Psoas muscle (tissue), 8 donors: ENCODE data around the gene LYZL6. TPM values are rescaled to one million over a fixed set of nuclear protein-coding genes. Genes with fewer than 3 reads are reported as not detected.
"Not testable (repeated sequence)": the region's sequence is repeated elsewhere in the genome, so short reads cannot be mapped to it uniquely, and the experiment has no call there.

Experiments used
- ATAC-seq, 4 donors: fragments of 200-7000 bp; cut with Tn5 transposase; one replicate each; pipeline ENCODE4 v1.9.1; 2020; ENCODE audit warnings: moderate library complexity in 3 of 4, mild to moderate bottlenecking in 2 of 4
- DNase-seq, 2 donors: peaks; one replicate each; pipeline ENCODE4 v3.0.0-alpha.2; 2020
- H3K27ac ChIP-seq: fragments of 200-600 bp; one replicate; pipeline ENCODE4 v1.8.0; 2022
- H3K27me3 ChIP-seq, 3 donors: fragments of 200-600 bp in 1 of 3; one replicate each; pipeline versions ENCODE4 v1.6.1 to v1.8.0; 2013 to 2022; ENCODE audit warnings: low read length in 2 of 3, mild to moderate bottlenecking in 2 of 3, moderate library complexity in 1 of 3; ENCODE audit not compliant: insufficient read depth in 3 of 3
- H3K36me3 ChIP-seq, 2 donors: fragments of 200-600 bp in 1 of 2; one replicate each; pipeline versions ENCODE4 v1.6.1 to v1.8.0; 2013 to 2022; ENCODE audit warnings: low read depth in 1 of 2, mild to moderate bottlenecking in 1 of 2, moderate library complexity in 1 of 2; ENCODE audit not compliant: insufficient read depth in 1 of 2
- H3K4me1 ChIP-seq: fragments of 200-600 bp; one replicate; pipeline ENCODE4 v1.8.0; 2022
- H3K4me3 ChIP-seq: fragments of 200-600 bp; one replicate; pipeline ENCODE4 v1.8.0; 2022; ENCODE audit warnings: mild to moderate bottlenecking
- H3K9me3 ChIP-seq: fragments of 200-600 bp; one replicate; pipeline ENCODE4 v1.8.0; 2022
- CTCF ChIP-seq: fragments of 200-600 bp; IDR thresholded peaks from one replicate; pipeline ENCODE4 v1.8.0; 2022; ENCODE audit warnings: antibody characterized with exemption
- WGBS, 3 donors: extraction: QIAGEN DNeasy Blood & Tissue Kit; methylation state at CpG; one replicate each; pipeline versions ENCODE4 v1.1.6 to v1.1.7; 2013; 5-methylcytosine and 5-hydroxymethylcytosine counted together
- intact Hi-C, 2 donors: fragments of 100-400 bp; cut with DNase I; formaldehyde crosslinking; loops; one replicate each; pipeline versions ENCODE4 v1.11.0 to v1.14.2; 2022
- polyA plus RNA-seq, 3 donors: library from polyadenylated mRNA; stranded (reverse); fragments of 200-250 nt; gene quantifications; one replicate each; pipeline ENCODE4 v1.2.3, GENCODE V29; 2013
- total RNA-seq, 4 donors: library from RNA; stranded (reverse); fragmentation: NEBNext Ultra II Directional in 2 of 4; extraction: Animal tissue kit (Norgen Biotek cat#: 25700) in 2 of 4; gene quantifications; one replicate each; pipeline versions ENCODE4 v1.2.1 to v1.2.4, GENCODE V29; 2021 to 2023
- donor health status: healthy with polysubstance abuse.
- donor health status: DM: no; HTN: no; CAD: no; lungs with moderate emphysema.
- donor health status: Bipolar disorder and iron deficiency.
- donor health status: healthy.
- donor health status: DM: yes; HTN: yes; CAD: no.
- donor health status: DM: no; HTN: no; CAD: no.
- donor health status: DM: no; HTN: no; CAD: no.
- donor health status: DM: yes; HTN: yes; CAD: no.

Gene LYZL6
- total and polyA plus RNA-seq, 7 donors, result not detected

DNA sequence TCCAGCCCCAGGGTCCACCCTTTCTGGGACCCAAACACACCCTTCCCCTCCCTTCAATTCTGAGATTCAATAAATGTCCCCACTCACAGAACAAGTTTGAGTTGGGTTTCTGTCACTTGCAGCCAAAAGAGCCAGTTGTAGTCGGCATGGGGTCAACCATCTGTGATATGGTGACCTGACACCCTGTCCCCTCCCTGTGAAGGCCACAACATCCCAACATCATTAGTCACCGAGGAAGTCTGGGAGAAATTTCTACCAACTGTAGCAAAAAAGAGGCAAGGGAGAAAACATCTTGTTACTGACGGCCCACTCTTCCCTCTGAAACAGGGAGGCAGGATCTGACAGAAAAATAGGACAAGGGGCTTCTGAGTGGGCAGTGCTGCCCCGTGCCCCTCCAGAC is 638 bp upstream of the LYZL6 start:
- no peaks in the 10 kb centered on the region for H3K36me3 ChIP-seq
- no peaks in the 10 kb centered on the region for H3K4me1 ChIP-seq
- ATAC-seq (no peak), DNase-seq (no peak)
- H3K9me3 ChIP-seq, result no peaks in the 10 kb centered on the region
- no peak overlapping the region for H3K4me3 ChIP-seq
- intact Hi-C loops, result no loop called here
- WGBS, 3 donors, result 59 to 77% (median 67%) methylated on average over 4 of the region's 4 CpGs
- no peak overlapping the region for H3K27ac ChIP-seq
- peaks cover 0 to 2% (median 0%) of the 10 kb centered on the region in 3 donors for H3K27me3 ChIP-seq
- no peak for TF ChIP-seq CTCF

DNA sequence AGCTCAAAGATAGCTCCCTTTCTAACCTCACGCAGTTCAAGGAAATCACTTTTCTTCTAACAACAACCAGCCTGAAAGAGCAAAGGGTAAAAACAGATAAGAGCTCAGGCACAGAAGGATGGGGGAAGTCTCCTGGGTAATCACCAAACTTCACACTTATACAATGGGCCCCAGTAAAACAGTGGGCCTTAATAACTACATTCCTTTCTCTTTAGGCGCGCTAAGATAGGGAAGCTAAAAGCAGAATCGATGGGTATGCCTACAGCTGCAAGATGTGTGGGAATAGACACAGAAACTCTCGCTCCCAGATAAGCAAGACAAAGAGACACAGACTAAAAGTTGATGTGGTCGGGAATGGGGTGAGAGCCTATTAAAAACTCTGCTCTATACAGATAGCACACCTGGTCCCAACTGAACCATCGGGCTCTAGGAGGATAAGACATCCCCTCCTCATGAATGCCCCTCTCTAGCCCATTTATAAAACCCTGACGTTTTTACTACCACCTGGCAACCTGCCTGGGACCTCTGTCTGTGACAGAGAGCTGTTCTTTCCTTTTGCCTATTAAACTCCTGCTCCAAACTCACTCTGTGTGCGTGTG is 826 bp downstream of the LYZL6 start:
- intact Hi-C loops, result no loop called here
- ATAC-seq, result no peak

DNA sequence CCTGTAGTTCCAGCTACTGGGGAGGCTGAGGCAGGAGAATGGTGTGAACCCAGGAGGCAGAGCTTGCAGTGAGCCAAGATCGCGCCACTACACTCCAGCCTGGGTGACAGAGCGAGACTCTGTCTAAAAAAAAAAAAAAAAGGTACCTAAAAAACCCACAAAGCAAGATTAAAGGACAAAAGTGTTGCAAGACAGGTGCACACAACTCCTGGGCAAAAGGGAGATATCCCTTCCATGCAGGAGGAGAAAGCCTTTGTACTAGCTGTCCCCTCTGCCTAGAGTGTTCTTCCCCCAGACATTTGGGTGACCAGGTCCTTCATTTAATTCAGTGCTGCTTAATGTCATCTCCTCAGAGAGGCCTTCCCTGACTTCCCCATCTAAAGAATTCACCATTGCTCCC is 5.0 kb downstream of the LYZL6 start:
- H3K4me1 ChIP-seq, H3K27me3 ChIP-seq, H3K4me3 ChIP-seq, intact Hi-C loops, DNase-seq, H3K27ac ChIP-seq, H3K36me3 ChIP-seq, ATAC-seq, H3K9me3 ChIP-seq: not testable (repeated sequence)
- WGBS, 3 donors, result 91 to 100% (median 100%) methylated on average over 3 of the region's 3 CpGs

More for the DNA sequence above, 826 bp downstream of the LYZL6 start:
- no peak for DNase-seq
- no peak for TF ChIP-seq CTCF
- H3K27ac ChIP-seq, result no peak overlapping the region
- H3K4me3 ChIP-seq, result no peak overlapping the region
- H3K36me3 ChIP-seq, result no peaks in the 10 kb centered on the region
- H3K9me3 ChIP-seq, result no peaks in the 10 kb centered on the region
- peaks cover 0 to 2% (median 0%) of the 10 kb centered on the region in 3 donors for H3K27me3 ChIP-seq
- 45 to 57% (median 56%) methylated on average over 9 of the region's 9 CpGs for WGBS, 3 donors
- no peaks in the 10 kb centered on the region for H3K4me1 ChIP-seq

- WGBS, 3 donors, result 88 to 93% (median 90%) methylated on average over 5 of the region's 5 CpGs
- Histone ChIP-seq H3K27me3 (peaks cover 0 to 4% (median 0%) of the 10 kb centered on the region in 3 donors), H3K4me3 (no peak overlapping the region), H3K9me3 (no peaks in the 10 kb centered on the region), H3K27ac (no peak overlapping the region), H3K4me1 (no peaks in the 10 kb centered on the region), H3K36me3 (no peaks in the 10 kb centered on the region)
- no peak for TF ChIP-seq CTCF
- no peak for DNase-seq
- intact Hi-C loops, result no loop called here
- no peak for ATAC-seq
These were observed 7.5 kb downstream of the LYZL6 start for GRCh38 chr17:35936063-35936462.

DNA sequence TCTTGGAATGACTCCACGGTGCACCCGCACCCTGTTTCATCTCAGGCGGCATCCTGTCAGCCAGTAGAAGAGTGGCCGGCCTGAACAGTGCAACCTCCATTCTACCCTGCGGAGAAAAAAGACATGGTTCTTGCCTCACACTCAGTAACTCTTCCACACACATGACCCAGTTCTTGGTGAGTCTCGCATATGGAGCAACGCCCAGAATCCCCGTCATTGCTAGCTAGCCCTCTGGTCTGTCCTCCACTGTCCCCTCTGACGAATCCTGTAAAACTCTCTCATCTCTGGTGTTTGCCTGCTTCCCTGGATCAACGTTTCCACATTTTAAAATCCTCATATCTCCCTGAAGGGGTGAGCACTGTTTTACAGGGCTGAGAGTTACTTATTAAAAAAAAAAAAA is 8.8 kb downstream of the LYZL6 start:
- Histone ChIP-seq H3K4me1 (peaks cover 4% of the 10 kb centered on the region), H3K36me3 (no peaks in the 10 kb centered on the region), H3K4me3 (no peak overlapping the region), H3K9me3 (no peaks in the 10 kb centered on the region), H3K27ac (no peak overlapping the region), H3K27me3 (peaks cover 0 to 11% (median 3%) of the 10 kb centered on the region in 3 donors)
- DNase-seq, result no peak
- WGBS, 3 donors, result 81 to 88% (median 84%) methylated on average over 10 of the region's 10 CpGs
- no peak for TF ChIP-seq CTCF
- intact Hi-C loops, result no loop called here
- ATAC-seq, result no peak
